ENCODE results near the gene EPB41L4B.

- TF ChIP-seq REST (tag by site-specific recombination; IDR thresholded peaks at IDR 0.05) (no peak), CTCF (tag by site-specific recombination; IDR thresholded peaks at IDR 0.05) (no peak), ZNF174 (tag by site-specific recombination; IDR thresholded peaks at IDR 0.05) (no peak), ZNF561 (tag by site-specific recombination; IDR thresholded peaks at IDR 0.05; ENCODE audit: borderline replicate concordance) (no peak)
These were observed 16.5 kb downstream of the EPB41L4B start for GRCh38 chr9:109304347-109304746.

All from HEK293 (cell line).